ENCODE results near the gene FBXO7. TPM values are rescaled to one million over a fixed set of nuclear protein-coding genes. Genes with fewer than 3 reads are reported as not detected.

The FBXO7 gene
- total RNA-seq, 1 experiment from 2014 or later, result 95.2 TPM

DNA sequence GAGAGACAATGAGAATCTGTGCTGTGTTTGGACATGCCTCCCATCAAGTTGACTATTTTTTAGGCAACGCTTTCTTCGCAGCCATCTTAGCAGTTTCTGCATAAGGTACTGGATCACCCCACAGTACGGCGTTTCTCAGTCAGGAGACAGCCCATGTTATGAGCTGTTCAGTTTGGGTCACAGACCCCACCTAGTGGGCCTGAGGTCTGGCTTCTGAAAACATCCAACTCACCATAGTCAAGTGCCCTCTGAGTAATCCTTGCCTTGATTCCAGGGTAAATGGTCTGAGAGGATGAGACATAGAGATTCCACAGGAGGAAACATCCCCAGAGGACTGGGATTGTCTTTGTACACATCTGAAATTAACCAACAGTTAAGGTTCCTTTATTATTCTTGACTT is 17.6 kb upstream of the FBXO7 start:
- POLR2A ChIA-PET (ENCODE audit: low non-redundant PET), result no interaction called here
- intact Hi-C loops (cut with micrococcal nuclease; ENCODE audit: unreplicated experiment), result no loop called here
- no peak for DNase-seq (ENCODE audit: low spot score)
- TF ChIP-seq EZH2 (IDR thresholded peaks at IDR 0.05; ENCODE audit: borderline replicate concordance, low read depth, low read length, poor library complexity, severe bottlenecking), result no peak
- TF ChIP-seq, protein P1, sequence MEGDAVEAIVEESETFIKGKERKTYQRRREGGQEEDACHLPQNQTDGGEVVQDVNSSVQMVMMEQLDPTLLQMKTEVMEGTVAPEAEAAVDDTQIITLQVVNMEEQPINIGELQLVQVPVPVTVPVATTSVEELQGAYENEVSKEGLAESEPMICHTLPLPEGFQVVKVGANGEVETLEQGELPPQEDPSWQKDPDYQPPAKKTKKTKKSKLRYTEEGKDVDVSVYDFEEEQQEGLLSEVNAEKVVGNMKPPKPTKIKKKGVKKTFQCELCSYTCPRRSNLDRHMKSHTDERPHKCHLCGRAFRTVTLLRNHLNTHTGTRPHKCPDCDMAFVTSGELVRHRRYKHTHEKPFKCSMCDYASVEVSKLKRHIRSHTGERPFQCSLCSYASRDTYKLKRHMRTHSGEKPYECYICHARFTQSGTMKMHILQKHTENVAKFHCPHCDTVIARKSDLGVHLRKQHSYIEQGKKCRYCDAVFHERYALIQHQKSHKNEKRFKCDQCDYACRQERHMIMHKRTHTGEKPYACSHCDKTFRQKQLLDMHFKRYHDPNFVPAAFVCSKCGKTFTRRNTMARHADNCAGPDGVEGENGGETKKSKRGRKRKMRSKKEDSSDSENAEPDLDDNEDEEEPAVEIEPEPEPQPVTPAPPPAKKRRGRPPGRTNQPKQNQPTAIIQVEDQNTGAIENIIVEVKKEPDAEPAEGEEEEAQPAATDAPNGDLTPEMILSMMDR (conservative IDR thresholded peaks at IDR 0.05; ENCODE audit: low read depth, low read length), result no peak
- Histone ChIP-seq H3K27me3 (replicated peaks; ENCODE audit: insufficient read depth, low read depth, low read length, poor library complexity) (peaks cover 22% of the 10 kb centered on the region), H3K4me3 (ENCODE audit: low read depth, low read length, poor library complexity, severe bottlenecking) (no peak overlapping the region), H3K36me3 (ENCODE audit: insufficient read depth, low read length, poor library complexity, severe bottlenecking) (no peaks in the 10 kb centered on the region), H3K27ac (ENCODE audit: low read depth, low read length, poor library complexity, severe bottlenecking) (no peak overlapping the region), H3K4me1 (ENCODE audit: insufficient read depth, low read length, poor library complexity, severe bottlenecking) (no peaks in the 10 kb centered on the region), H3K9me3 (ENCODE audit: low read depth, low read length, poor library complexity, severe bottlenecking) (no peaks in the 10 kb centered on the region)
- no TSS peak for BruUV-seq (replicated peaks)
- CTCF ChIA-PET, result no interaction called here

DNA sequence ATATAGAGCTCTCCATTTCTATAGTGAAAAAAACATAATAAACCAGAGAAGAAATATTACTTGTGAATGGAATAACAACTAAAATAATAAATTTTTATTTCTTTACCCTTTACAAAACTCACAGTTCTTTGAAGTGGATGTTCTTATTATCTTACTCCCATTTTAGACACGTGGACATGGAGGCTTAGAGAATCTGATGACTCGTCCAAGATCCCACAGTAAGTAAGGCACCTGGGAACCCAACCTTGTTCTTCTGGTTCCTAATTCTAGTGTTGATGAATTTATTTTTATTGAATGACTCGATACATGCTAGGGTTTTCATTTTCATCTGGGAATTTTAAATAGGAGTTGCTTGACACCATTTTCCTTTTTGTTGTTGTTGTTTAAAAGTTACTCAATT is 12.2 kb upstream of the FBXO7 start:
- intact Hi-C loops (cut with micrococcal nuclease; ENCODE audit: unreplicated experiment), result no loop called here
- H3K4me3 ChIP-seq (ENCODE audit: low read depth, low read length, poor library complexity, severe bottlenecking), result no peak overlapping the region
- peaks cover 17% of the 10 kb centered on the region for H3K27me3 ChIP-seq (replicated peaks; ENCODE audit: insufficient read depth, low read depth, low read length, poor library complexity)
- POLR2A ChIA-PET (ENCODE audit: low non-redundant PET), result no interaction called here
- H3K4me1 ChIP-seq (ENCODE audit: insufficient read depth, low read length, poor library complexity, severe bottlenecking), result no peaks in the 10 kb centered on the region
- H3K9me3 ChIP-seq (ENCODE audit: low read depth, low read length, poor library complexity, severe bottlenecking), result no peaks in the 10 kb centered on the region
- no peak for DNase-seq (ENCODE audit: low spot score)
- CTCF ChIA-PET, result no interaction called here
- no TSS peak for BruUV-seq (replicated peaks)
- no peak overlapping the region for H3K27ac ChIP-seq (ENCODE audit: low read depth, low read length, poor library complexity, severe bottlenecking)
- no peaks in the 10 kb centered on the region for H3K36me3 ChIP-seq (ENCODE audit: insufficient read depth, low read length, poor library complexity, severe bottlenecking)
- TF ChIP-seq EZH2 (IDR thresholded peaks at IDR 0.05; ENCODE audit: borderline replicate concordance, low read depth, low read length, poor library complexity, severe bottlenecking), result no peak
- TF ChIP-seq, protein P1 (conservative IDR thresholded peaks at IDR 0.05; ENCODE audit: low read depth, low read length), result no peak

DNA sequence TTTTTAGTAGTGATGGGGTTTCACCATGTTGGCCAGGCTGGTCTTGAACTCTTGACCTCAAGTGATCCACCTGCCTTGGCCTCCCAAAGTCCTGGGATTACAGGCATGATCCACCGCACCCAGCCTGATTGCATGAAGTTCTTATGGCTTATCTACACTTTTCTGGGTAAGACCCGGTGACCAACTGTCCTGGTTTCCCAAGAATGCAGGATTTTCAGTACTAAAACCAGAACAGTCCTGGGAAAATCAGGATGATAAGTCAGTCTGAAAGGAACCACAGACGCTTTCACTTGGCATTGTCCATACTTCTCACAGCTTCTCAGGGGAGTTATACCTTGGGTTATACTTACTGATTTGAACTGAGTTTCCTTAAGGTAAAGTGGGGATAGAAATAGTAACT is 8.9 kb upstream of the FBXO7 start:
- ChIA-PET CTCF (interaction anchor here (0.7 kb wide), 1 partner anchor 72 kb away, joined by 7 read pairs; no protein-coding TSS in a partner anchor), POLR2A (ENCODE audit: low non-redundant PET) (no interaction called here)
- no peak overlapping the region for H3K4me3 ChIP-seq (ENCODE audit: low read depth, low read length, poor library complexity, severe bottlenecking)
- BruUV-seq (replicated peaks), result no TSS peak
- no peak for DNase-seq (ENCODE audit: low spot score)
- no peaks in the 10 kb centered on the region for H3K36me3 ChIP-seq (ENCODE audit: insufficient read depth, low read length, poor library complexity, severe bottlenecking)
- H3K27ac ChIP-seq (ENCODE audit: low read depth, low read length, poor library complexity, severe bottlenecking), result no peak overlapping the region
- intact Hi-C loops (cut with micrococcal nuclease; ENCODE audit: unreplicated experiment), result no loop called here
- H3K4me1 ChIP-seq (ENCODE audit: insufficient read depth, low read length, poor library complexity, severe bottlenecking), result no peaks in the 10 kb centered on the region
- peaks cover 21% of the 10 kb centered on the region for H3K27me3 ChIP-seq (replicated peaks; ENCODE audit: insufficient read depth, low read depth, low read length, poor library complexity)
- TF ChIP-seq, protein P1 (conservative IDR thresholded peaks at IDR 0.05; ENCODE audit: low read depth, low read length), result no peak
- no peak for TF ChIP-seq EZH2 (IDR thresholded peaks at IDR 0.05; ENCODE audit: borderline replicate concordance, low read depth, low read length, poor library complexity, severe bottlenecking)
- no peaks in the 10 kb centered on the region for H3K9me3 ChIP-seq (ENCODE audit: low read depth, low read length, poor library complexity, severe bottlenecking)
